ENCODE data around the gene EPS15. TPM values are rescaled to one million over a fixed set of nuclear protein-coding genes. Genes with fewer than 3 reads are reported as not detected.
A peak's percentile ranks its signal among the peaks of the same experiment; 100 is the strongest.

The EPS15 gene
- total and polyA plus RNA-seq, 2 experiments from 2014 or later: 31.0 to 76.5 TPM

DNA sequence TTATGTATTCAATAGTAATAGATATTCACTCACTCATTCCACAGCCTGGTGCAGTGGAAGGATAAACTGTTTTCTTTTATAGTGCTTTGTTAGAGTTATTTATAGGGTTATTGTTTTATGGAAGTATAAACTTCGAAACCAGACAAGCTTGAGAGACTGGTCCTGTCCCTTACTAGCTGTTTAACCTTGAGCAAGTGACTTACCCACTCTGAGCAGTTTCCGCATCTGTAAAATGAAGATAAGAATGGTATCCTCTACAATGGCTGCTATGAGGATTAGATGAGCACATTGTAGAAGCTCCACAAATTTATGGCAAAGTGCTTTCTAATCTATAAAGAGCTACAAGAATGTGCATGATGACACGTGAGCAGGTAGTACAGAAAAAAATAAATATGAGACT lies 30.8 kb upstream of the EPS15 start (continued):
- TF ChIP-seq, protein P1, sequence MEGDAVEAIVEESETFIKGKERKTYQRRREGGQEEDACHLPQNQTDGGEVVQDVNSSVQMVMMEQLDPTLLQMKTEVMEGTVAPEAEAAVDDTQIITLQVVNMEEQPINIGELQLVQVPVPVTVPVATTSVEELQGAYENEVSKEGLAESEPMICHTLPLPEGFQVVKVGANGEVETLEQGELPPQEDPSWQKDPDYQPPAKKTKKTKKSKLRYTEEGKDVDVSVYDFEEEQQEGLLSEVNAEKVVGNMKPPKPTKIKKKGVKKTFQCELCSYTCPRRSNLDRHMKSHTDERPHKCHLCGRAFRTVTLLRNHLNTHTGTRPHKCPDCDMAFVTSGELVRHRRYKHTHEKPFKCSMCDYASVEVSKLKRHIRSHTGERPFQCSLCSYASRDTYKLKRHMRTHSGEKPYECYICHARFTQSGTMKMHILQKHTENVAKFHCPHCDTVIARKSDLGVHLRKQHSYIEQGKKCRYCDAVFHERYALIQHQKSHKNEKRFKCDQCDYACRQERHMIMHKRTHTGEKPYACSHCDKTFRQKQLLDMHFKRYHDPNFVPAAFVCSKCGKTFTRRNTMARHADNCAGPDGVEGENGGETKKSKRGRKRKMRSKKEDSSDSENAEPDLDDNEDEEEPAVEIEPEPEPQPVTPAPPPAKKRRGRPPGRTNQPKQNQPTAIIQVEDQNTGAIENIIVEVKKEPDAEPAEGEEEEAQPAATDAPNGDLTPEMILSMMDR (conservative IDR thresholded peaks at IDR 0.05; ENCODE audit: low read depth in 2 of 2): no peak

DNA sequence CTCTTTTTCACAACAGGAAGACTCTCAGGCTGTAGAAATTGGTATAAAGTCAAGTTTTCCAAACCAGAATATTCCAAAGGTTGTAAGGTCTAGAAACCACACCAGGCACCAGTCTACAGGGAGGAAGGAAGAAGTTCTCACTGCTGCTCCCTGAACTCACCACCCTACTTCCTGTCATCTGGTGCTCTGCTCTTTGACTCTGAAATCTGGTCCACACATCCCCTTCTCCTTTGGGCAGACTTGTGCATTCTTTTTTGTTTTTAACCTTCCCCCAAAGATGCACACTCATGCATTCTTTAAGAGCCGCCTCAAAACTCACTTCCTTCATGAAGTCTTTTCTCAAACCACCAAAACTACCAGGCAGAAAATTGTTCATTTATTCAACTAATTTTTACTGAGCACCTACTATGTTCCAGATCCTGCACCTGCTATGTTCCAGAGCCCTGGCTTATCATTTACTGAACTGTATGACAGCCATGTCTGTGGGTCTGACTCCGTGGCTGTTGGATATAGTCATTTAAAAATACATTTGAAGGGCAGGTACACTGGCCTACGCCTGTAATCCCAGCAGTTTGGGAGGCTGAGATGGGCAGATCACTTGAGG lies 30.1 kb upstream of the EPS15 start:
- ATAC-seq: no peak
- Mint-ChIP-seq H3K4me3 (no peak overlapping the region), H3K36me3 (ENCODE audit: low read depth) (no peaks in the 10 kb centered on the region), H3K4me1 (no peaks in the 10 kb centered on the region; the same call in 2 of the 3 replicates), H3K27me3 (ENCODE audit: insufficient read depth, low read depth, poor library complexity) (no peaks in the 10 kb centered on the region), H3K27ac (no peak overlapping the region), H3K9me3 (no peaks in the 10 kb centered on the region)
- H3K4me3 ChIP-seq: no peak overlapping the region
- H3K9me2 ChIP-seq (ENCODE audit: insufficient read depth): no peaks in the 10 kb centered on the region
- no peak for DNase-seq (ENCODE audit: low spot score)
- no peak for TF ChIP-seq STAT1 (IDR thresholded peaks at IDR 0.05; ENCODE audit: unreplicated experiment)
- no peak for TF ChIP-seq POLR2AphosphoS5 (IDR thresholded peaks at IDR 0.05; ENCODE audit: low read depth)
- TF ChIP-seq, protein P1 (conservative IDR thresholded peaks at IDR 0.05; ENCODE audit: low read depth in 2 of 2): no peak
- TF ChIP-seq, protein P2, sequence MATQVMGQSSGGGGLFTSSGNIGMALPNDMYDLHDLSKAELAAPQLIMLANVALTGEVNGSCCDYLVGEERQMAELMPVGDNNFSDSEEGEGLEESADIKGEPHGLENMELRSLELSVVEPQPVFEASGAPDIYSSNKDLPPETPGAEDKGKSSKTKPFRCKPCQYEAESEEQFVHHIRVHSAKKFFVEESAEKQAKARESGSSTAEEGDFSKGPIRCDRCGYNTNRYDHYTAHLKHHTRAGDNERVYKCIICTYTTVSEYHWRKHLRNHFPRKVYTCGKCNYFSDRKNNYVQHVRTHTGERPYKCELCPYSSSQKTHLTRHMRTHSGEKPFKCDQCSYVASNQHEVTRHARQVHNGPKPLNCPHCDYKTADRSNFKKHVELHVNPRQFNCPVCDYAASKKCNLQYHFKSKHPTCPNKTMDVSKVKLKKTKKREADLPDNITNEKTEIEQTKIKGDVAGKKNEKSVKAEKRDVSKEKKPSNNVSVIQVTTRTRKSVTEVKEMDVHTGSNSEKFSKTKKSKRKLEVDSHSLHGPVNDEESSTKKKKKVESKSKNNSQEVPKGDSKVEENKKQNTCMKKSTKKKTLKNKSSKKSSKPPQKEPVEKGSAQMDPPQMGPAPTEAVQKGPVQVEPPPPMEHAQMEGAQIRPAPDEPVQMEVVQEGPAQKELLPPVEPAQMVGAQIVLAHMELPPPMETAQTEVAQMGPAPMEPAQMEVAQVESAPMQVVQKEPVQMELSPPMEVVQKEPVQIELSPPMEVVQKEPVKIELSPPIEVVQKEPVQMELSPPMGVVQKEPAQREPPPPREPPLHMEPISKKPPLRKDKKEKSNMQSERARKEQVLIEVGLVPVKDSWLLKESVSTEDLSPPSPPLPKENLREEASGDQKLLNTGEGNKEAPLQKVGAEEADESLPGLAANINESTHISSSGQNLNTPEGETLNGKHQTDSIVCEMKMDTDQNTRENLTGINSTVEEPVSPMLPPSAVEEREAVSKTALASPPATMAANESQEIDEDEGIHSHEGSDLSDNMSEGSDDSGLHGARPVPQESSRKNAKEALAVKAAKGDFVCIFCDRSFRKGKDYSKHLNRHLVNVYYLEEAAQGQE (IDR thresholded peaks at IDR 0.05; ENCODE audit: unreplicated experiment): no peak
- TF ChIP-seq, protein P3, sequence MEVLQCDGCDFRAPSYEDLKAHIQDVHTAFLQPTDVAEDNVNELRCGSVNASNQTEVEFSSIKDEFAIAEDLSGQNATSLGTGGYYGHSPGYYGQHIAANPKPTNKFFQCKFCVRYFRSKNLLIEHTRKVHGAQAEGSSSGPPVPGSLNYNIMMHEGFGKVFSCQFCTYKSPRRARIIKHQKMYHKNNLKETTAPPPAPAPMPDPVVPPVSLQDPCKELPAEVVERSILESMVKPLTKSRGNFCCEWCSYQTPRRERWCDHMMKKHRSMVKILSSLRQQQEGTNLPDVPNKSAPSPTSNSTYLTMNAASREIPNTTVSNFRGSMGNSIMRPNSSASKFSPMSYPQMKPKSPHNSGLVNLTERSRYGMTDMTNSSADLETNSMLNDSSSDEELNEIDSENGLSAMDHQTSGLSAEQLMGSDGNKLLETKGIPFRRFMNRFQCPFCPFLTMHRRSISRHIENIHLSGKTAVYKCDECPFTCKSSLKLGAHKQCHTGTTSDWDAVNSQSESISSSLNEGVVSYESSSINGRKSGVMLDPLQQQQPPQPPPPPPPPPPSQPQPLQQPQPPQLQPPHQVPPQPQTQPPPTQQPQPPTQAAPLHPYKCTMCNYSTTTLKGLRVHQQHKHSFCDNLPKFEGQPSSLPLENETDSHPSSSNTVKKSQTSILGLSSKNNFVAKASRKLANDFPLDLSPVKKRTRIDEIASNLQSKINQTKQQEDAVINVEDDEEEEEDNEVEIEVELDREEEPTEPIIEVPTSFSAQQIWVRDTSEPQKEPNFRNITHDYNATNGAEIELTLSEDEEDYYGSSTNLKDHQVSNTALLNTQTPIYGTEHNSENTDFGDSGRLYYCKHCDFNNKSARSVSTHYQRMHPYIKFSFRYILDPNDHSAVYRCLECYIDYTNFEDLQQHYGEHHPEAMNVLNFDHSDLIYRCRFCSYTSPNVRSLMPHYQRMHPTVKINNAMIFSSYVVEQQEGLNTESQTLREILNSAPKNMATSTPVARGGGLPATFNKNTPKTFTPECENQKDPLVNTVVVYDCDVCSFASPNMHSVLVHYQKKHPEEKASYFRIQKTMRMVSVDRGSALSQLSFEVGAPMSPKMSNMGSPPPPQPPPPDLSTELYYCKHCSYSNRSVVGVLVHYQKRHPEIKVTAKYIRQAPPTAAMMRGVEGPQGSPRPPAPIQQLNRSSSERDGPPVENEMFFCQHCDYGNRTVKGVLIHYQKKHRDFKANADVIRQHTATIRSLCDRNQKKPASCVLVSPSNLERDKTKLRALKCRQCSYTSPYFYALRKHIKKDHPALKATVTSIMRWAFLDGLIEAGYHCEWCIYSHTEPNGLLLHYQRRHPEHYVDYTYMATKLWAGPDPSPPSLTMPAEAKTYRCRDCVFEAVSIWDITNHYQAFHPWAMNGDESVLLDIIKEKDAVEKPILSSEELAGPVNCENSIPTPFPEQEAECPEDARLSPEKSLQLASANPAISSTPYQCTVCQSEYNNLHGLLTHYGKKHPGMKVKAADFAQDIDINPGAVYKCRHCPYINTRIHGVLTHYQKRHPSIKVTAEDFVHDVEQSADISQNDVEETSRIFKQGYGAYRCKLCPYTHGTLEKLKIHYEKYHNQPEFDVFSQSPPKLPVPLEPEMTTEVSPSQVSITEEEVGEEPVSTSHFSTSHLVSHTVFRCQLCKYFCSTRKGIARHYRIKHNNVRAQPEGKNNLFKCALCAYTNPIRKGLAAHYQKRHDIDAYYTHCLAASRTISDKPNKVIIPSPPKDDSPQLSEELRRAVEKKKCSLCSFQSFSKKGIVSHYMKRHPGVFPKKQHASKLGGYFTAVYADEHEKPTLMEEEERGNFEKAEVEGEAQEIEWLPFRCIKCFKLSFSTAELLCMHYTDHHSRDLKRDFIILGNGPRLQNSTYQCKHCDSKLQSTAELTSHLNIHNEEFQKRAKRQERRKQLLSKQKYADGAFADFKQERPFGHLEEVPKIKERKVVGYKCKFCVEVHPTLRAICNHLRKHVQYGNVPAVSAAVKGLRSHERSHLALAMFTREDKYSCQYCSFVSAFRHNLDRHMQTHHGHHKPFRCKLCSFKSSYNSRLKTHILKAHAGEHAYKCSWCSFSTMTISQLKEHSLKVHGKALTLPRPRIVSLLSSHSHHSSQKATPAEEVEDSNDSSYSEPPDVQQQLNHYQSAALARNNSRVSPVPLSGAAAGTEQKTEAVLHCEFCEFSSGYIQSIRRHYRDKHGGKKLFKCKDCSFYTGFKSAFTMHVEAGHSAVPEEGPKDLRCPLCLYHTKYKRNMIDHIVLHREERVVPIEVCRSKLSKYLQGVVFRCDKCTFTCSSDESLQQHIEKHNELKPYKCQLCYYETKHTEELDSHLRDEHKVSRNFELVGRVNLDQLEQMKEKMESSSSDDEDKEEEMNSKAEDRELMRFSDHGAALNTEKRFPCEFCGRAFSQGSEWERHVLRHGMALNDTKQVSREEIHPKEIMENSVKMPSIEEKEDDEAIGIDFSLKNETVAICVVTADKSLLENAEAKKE (CRISPR knock-in tag; IDR thresholded peaks at IDR 0.05): no peak
- TF ChIP-seq, protein P4, sequence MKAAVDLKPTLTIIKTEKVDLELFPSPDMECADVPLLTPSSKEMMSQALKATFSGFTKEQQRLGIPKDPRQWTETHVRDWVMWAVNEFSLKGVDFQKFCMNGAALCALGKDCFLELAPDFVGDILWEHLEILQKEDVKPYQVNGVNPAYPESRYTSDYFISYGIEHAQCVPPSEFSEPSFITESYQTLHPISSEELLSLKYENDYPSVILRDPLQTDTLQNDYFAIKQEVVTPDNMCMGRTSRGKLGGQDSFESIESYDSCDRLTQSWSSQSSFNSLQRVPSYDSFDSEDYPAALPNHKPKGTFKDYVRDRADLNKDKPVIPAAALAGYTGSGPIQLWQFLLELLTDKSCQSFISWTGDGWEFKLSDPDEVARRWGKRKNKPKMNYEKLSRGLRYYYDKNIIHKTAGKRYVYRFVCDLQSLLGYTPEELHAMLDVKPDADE (IDR thresholded peaks at IDR 0.05): no peak
- no peak for TF ChIP-seq JUNB (IDR thresholded peaks at IDR 0.05; ENCODE audit: unreplicated experiment)
- TF ChIP-seq CREB1 (CRISPR knock-in tag; IDR thresholded peaks at IDR 0.05; ENCODE audit: low read depth): no peak
- H3K27me3 ChIP-seq (ENCODE audit: insufficient read depth): no peaks in the 10 kb centered on the region
- 0 out of 2 replicates have a peak overlapping the region, but pooled peaks have one; percentile 12 for H2AFZ ChIP-seq
- no peaks in the 10 kb centered on the region for H3F3A ChIP-seq (replicated peaks; ENCODE audit: low read depth)
- no peaks in the 10 kb centered on the region for H3K36me3 ChIP-seq (ENCODE audit: insufficient read depth)
- no peaks in the 10 kb centered on the region for H3K4me1 ChIP-seq (ENCODE audit: insufficient read depth)
- no peak overlapping the region for H3K4me2 ChIP-seq
- H3K27ac ChIP-seq (ENCODE audit: low read depth): no peak overlapping the region
- H3K79me2 ChIP-seq (replicated peaks; ENCODE audit: insufficient read depth): no peaks in the 10 kb centered on the region
- no peaks in the 10 kb centered on the region for H4K20me1 ChIP-seq (replicated peaks; ENCODE audit: insufficient read depth)
